ENCODE results near the gene C9. TPM values are rescaled to one million over a fixed set of nuclear protein-coding genes. Genes with fewer than 3 reads are reported as not detected.

Gene C9
- total RNA-seq, 4 donors from 2014 or later = not detected

Other genes starting within 250 kb of the C9 start
- 10 to 100 TPM in 3 of 4 donors, 1 to 10 TPM in 1; 2.8 to 14.1 (median 11.9) TPM for gene FYB1, start 144.9 kb downstream of the C9 start, total RNA-seq
- gene DAB2, start 60.5 kb upstream of the C9 start, total RNA-seq = 10 to 100 TPM in 2 of 4 donors, 1 to 10 TPM in 1, under 1 TPM in 1; 0.95 to 35.1 (median 11.8) TPM